ENCODE measurements around the gene SLC35E1.
"Not testable (repeated sequence)": the region's sequence is repeated elsewhere in the genome, so short reads cannot be mapped to it uniquely, and the experiment has no call there.

The SLC35E1 gene

DNA sequence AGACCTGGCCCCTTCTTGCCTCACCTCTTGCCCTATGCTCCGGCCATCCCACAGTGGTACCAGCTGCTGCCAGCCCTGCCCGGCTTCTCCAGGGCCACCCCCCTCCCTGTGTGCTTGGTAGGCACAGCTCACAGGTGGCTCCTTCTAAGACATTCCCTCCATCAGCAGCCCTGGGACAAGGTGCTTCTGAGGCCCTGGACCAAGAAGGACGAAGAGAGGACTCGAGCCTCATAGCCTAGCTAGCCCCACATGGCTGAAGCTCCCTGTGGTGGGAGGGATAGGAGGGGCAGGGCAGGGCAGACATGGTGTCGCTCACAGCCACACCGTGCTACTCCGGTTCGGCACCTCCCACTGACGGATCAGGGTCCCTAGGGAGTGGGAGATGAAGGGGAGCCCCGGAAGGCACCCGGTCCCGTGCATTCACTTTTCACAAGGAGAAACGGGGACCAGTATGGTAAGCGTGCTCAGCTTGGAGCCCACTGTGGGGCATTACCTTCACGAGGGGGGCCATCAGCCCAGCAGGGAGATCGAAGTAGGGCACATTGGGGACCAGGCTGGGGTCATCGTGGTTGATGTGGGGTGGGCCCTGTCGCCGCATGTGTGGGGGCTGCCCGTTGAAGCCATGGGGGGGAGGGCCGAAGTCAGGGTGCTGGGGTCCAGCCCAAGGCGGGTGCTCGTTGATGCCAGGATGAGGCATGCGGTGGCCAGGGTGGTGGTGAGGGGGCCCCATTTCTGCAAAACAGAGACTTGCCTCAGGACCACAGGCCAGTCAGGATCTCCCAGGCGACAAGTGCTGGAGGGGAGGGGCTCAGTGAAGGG lies 49.4 kb downstream of the SLC35E1 start:
- DNase-seq (no peak), ATAC-seq (no peak)

DNA sequence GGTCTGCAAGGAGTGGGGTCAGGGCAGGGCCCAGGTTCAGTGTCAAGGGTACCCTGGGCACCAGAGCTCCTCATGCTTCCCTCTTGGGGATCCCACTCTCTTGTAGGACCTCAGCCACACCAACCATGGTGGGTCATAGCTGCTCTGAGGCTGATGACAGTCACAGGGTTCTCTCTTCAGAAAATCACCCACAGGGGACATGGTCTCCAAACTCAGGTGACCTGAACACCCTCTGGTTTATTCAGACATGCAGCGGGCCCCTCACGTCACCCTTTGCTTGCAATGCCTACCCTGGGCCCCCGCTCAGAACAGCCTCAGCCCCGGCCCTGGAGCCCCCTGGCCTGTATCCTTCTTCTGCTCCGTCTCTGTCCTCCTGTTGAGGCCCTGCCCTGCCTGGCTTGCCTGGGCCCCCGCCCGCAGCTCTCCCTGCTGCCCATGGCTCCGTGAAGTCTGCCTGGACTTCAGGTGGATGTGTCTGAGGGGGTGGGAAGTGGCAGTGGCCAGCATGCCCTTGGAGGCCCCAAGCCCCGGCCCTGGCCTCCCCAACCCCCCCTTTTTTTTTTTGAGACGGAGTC lies 50.4 kb downstream of the SLC35E1 start:
- ATAC-seq: no peak
- DNase-seq: no peak

DNA sequence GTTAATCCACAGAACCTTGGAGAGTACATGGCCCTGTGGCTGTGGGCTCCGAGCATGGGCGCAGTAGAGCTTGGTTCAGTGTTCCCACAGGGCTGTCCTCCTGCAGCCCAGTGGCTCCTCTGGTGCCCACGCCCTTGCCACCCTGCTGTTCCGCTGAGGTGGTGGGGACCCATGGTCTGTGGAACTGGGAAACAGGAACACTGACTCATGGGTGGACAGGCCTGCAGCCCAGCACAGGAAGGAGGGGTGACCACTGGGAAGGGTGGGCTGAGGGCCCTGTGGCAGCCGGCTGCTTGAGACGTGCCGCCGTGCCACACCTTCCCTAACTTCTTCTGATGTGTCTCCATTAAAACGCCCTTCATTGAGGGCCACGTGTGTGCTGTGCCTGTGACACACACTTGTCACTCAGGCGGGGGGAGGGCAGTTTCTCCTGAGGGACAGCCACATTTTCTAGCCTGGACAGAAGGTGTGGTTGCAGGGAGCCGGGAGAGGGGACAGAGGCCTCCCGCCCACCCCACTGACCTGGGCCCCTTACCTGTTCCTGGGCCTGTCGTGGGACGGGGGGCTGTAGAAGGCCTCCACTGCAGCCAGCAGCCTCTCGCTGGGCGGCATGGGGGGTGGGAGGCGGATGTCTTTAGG lies 51.1 kb downstream of the SLC35E1 start:
- DNase-seq (no peak), ATAC-seq (no peak)

DNA sequence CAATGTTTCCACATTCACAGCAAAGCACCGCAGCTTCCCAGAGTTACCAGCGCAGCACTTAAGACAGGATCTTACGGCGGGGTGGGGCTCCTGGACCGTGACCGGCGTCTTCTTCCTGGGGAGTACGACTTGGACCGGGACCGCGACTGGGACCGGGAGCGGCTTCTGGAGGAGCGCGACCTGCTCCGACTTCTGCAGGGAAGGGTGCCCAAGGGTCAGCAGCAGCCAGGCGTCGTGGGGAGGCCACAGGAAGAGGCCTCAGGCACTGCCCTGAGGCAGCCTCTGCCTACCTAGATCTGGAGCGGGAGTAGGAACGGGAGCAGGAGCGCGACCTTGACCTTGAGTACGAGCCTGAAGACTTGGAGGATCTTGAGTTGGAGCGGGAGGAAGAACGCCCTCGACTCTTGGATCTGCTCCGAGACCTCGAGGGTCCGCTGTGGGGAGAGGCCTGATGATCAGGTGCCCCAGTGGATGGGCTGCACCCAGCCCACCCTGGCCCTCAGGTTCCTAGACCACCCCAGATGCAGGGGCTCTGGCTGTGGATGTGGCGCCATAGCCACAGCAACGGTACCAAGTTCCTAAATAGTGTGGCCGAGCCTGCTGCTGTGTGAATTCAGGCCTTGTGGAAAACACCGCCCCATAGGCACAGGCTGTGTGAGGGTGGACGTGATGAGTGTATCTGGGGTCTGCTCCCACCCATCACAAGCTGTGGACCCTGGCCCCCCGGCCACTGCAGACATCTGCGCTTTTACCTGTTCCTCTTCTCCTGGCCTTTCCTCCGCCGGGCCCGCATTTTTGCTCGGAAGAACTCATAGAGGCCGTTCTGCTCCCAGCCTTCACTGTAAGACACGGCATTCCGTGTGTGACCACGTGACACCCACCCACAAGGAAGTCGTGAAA lies 51.9 kb downstream of the SLC35E1 start:
- DNase-seq (no peak), ATAC-seq (no peak)

DNA sequence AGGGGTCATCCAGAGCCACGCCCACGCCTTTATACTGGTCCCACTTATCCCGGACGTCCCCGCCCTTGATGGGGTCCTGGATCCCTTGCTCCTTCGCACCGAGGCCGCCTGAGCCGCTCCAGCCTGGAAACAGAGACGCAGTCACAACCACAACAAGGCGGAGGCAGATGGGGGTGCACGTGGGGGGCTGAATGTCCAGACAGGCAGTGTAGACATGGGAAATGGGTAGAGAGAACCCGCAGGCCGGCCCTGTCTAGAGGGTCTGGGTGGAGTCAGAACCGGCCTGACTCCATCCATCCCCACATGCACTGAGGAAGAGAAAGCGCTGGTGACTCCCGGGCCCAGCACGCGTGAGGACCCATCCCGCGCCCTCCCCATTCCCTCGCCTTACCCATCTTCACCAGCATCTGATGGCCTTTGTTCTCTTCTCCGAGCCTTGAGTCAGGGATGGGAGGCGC lies 53.0 kb downstream of the SLC35E1 start:
- DNase-seq (no peak), ATAC-seq (no peak)

DNA sequence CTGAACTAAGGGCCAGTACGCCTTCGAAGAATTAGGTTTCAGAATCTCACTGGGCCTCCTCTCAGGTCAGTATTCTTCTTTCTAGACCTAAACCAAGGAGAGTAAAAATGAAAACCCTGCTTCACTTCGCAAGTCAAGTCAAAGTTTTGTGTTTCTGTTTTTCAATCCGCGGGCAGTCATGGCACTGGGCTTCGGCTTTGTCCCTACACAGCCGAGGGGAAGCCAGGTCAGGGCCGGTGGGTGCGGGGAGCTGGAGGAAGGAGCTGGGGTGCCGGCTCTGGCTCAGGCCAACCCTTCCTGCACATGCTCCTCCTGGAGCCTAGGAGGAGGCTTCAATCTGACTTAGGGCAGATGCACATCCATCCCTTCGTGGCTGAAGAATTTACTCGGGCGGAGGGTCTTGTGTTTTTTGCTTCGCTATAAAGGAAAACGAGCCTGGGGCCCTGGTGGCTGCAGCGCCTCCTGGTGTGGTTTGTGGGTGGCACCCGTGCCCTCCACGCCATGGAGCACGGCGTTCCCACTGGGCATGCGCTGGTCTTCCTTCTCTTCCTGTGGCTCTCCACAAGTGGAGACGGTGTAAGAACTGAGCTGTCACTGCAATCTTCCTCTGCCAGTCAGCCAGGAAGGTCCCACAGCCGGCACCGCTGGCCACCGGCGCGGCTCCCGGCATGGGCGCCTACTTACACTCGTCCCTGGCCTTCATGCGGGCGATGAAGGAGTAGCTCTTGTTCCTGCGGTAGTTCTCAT lies 53.6 kb downstream of the SLC35E1 start:
- ATAC-seq (no peak), DNase-seq (no peak)

DNA sequence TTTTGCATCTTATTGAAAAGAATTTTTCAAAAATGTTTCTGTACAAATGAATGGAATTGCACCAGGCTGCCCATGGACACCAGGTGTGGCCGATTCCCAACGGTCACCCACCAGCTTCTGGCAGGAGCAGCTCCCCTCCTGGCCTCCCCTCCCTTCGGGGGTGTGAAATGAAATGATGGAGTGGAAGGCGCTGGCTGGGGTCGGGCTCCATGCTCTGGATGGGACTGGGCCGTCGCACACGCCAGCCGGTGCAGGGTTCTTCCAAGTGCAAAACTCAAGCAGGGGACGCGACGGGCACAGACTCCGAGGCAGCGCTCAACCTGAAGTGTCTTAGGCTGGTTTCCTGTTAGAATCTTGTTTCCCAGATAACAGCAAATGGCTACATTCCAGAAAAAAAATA lies 54.2 kb downstream of the SLC35E1 start:
- no peak for ATAC-seq
- DNase-seq: no peak

DNA sequence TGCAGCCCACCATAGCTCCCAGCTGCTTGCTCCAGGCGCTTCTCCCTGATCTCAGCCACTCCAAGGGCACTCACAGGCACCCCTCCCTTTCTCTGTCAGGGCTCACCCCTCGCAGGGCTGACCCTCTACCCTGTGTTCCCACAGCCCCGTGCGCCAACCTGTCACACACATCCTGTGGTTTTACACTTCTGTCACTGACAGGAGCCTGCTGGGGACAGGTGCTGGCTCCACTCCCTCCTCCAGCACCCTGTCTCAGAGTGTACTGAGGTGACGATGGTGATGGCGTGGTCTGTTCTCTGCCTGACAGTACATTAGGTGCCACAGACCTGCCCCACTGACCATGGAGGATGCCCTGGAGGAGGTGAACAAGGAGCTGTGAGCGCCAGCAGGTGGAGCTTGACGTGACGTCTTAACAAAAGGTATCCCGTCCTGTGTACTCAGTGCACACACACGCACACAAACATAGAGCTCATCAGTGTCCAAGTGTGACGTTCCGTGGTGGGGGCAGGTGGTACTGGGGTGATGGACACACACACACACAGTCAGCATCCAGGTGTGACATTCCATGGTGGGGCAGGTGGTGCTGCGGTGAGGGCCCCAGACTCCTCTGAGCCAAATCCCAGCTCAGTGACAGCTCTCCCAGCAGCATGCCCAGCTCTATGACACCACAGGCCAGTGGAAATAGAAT lies 55.1 kb downstream of the SLC35E1 start:
- no peak for ATAC-seq
- DNase-seq: no peak

DNA sequence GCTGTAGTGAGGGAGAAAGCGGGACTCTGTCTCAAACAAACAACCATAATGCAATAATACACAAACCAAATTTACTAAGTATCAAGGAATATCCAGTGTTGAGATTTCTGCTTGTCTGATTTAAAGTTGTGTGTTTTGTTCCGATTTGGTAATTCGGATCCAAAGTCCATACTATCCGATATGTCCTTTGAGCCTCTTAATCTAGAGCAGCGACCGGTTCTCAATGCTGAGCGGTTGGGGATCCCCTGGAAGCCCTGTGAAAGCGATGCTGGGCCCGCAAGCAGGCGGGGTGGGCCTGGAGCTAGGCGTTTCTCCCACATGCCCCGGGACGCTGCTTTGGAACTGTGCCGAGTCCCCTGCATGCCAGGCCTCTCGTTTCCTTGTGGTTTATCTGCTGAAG lies 55.8 kb downstream of the SLC35E1 start:
- DNase-seq: no peak

DNA sequence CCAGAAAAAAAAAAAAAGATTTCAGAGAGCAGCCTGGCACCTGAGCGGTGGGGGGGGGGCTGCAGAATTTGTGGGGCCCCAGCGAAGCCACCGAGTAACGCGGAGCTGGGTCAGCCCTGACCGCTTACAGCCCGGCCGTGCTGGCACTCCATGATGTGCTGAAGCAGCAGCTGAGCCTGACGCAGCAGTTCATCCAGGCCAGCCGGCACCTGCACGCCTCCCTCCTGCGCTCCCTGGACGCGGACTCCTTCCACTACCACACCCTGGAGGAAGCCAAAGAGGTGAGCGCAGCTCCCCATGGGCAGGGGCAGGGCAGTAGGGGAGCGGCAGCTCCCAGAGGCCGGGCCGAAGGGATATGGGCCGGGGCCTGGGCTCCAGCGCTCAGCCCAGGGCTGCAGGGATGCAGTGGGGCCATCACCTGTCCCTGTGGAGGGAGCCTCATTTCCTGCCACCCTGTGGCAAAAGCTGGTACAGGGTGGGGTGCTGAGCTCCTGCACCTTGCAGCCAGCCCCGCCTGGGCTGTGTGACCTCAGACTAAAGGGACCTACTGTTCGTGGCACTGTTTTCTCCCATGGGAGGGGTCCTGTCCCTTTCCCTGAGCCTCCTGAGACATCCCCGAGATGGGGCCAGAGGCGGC lies 57.7 kb downstream of the SLC35E1 start:
- DNase-seq: no peak
- no peak for ATAC-seq

More for the DNA sequence above, 55.8 kb downstream of the SLC35E1 start:
- no peak for ATAC-seq

DNA sequence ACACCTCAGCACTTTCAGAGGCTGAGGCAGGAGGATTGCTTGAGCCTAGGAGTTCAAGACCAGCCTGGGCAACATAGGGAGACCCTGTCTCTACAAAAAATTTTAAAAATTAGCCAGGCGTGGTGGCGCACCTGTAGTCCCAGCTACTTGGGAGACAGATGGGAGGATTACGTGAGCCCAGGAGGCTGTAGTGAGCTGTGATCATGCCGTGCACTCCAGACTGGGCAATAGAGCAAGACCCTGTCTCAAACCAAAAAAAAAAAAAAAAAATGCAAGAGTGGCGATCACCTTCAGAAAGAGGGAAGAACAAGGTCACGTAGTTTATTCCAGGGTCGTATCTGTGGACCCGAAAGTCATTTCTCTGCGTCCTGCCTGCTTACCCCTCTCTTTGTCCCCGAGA lies 59.6 kb downstream of the SLC35E1 start:
- ATAC-seq, DNase-seq: not testable (repeated sequence)

DNA sequence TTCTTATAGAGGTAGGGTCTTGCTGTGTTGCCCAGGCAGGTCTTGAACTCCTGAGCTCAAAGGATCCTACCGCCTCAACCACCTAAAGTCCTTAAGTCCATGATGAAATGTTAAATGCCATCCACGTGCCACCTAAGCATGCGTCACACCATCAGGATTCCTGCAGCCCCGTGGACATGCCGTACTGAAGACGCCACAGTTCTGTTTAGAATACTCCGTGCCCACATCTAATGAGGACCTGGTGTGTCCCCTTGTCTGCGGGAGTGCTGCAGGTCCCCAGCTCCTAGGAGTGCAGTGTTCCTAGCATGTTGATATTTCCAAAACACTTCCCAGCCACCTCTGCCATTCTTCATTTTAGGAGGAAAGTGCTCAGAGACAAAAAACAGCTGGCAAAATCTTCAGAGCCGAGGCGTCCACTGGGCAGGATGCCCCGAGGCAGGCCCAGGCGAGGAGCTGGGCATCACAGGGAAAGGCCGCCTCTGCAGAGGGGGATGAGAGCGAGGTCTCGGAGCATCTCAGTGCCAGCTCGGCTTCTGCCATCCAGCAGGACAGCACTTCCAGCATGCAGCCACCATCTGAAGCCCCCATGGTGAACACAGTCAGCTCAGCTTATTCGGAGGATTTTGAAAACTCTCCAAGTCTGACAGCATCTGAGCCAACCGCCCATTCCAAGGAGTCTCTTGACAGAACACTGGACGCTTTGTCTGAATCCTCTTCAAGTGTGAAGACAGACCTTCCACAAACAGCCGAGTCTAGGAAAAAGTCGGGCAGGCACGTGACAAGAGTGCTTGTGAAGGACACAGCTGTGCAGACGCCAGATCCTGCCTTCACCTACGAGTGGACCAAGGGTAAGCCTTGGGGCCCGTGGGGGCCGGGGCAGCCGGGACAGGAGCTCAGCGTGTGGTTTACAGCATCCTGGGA lies 62.8 kb downstream of the SLC35E1 start:
- ATAC-seq: no peak
- DNase-seq: no peak

DNA sequence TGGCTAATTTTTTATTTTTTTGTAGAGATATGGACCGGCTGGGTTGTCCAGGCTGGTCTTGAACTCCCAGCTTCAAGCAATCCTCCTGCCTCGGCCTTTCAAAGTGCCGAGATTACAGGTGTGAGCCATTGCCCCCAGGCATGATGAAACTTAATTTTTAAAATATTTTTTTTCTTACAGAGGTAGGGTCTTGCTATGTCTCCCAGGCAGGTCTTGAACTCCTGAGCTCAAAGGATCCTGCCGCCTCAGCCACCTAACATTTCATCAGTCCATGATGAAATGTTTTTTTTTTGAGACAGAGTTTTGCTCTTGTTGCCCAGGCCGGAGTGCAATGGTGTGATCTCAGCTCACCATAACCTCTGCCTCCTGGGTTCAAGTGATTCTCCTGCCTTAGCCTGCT lies 63.7 kb downstream of the SLC35E1 start:
- DNase-seq (no peak), ATAC-seq (no peak)

DNA sequence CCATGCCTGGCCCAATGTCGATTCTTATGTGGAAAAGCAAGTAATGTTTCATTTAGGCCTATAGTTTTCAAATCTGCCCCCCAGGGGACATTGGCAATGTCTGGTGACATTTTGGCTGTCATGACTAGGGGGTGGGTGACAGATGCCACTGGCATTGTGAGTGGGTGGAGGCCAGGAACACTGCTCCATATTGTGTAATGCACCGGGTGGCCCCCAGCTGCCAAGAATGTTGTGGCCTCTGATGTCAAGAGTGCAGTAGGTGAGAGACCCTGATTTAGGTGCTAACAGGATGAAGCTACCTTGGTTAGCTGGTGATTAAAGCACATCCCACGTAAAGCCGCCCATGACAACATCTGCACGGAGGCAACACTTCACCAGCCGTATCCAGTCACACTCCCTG lies 65.3 kb downstream of the SLC35E1 start:
- DNase-seq (no peak), ATAC-seq (no peak)

DNA sequence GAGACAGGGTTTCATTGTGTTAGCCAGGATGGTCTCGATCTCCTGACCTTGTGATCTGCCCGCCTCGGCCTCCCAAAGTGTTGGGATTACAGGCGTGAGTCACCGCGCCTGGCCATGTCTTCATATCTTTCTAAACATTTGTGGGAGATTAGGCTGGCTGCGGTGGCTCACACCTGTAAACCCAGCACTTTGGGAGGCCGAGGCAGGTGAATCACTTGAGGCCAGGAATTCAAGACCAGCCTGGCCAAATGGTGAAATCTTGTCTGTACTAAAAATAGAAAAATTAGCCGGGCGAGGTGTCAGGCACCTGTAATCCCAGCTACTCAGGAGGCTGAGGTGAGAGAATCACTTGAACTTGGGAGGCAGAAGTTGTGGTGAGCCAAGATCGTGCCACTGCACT lies 66.1 kb downstream of the SLC35E1 start:
- not testable (repeated sequence) for DNase-seq, ATAC-seq

DNA sequence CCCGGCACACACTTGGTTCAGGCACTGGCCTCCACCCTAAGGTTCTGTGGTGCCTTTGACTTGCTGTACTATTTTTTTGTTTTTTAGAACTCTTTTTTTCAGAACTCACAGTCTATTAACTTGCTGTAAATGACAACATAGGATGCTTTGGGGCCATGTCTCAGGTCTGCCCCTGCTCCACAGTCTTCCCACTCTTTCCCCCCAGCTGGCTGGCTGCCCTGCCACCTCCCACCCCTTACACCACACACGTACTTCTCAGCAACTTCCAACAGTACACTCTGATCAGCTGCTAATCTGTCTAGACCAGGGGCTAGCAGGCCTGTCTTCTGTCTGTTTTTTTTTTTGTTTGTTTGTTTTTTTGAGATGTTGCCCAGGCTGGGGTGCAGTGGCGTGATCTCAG lies 67.9 kb downstream of the SLC35E1 start:
- ATAC-seq: no peak
- no peak for DNase-seq
